HCT116 (cell line): Measurements from ENCODE around the gene ARHGDIA.

Experiments used
- CTCF ChIP-seq, 3 experiments: fragments of 200-600 bp in 1 of 3; sonication (generic) in 1 of 3; IDR thresholded peaks in 2 of 3; conservative IDR thresholded peaks in 1 of 3; 2 replicates each; pipeline ENCODE4 v1.5.1; 2012 to 2017; ENCODE audit warnings: low read depth in 2 of 3, low read length in 2 of 3, antibody characterized with exemption in 1 of 3, borderline replicate concordance in 1 of 3, control low read depth in 1 of 3, mild to moderate bottlenecking in 1 of 3, mixed read lengths in 1 of 3, mixed run types in 1 of 3, moderate library complexity in 1 of 3; ENCODE audit not compliant: insufficient read depth in 1 of 3
- EZH2phosphoT487 ChIP-seq: fragments of 200-600 bp; IDR thresholded peaks from 2 replicates; pipeline ENCODE4 v1.6.1; 2018; ENCODE audit warnings: antibody characterized with exemption, borderline replicate concordance
- MAX ChIP-seq: IDR thresholded peaks from 2 replicates; pipeline ENCODE4 v1.6.1; 2012
- POLR2A ChIP-seq: IDR thresholded peaks from 2 replicates; pipeline ENCODE4 v1.7.0; 2011; ENCODE audit warnings: borderline replicate concordance; ENCODE audit not compliant: insufficient read depth, insufficient read length; ENCODE audit errors: extremely low read depth
- POLR2AphosphoS5 ChIP-seq: IDR thresholded peaks from 2 replicates; pipeline ENCODE4 v1.6.1; 2011; ENCODE audit warnings: mild to moderate bottlenecking, low read depth, low read length, moderate library complexity
- RAD21 ChIP-seq: IDR thresholded peaks from 2 replicates; pipeline ENCODE4 v1.6.1; 2012; ENCODE audit warnings: low read depth, mild to moderate bottlenecking
- REST ChIP-seq: IDR thresholded peaks from 2 replicates; pipeline ENCODE4 v1.6.1; 2012; ENCODE audit warnings: low read depth
- SP1 ChIP-seq: IDR thresholded peaks from 2 replicates; pipeline ENCODE4 v1.6.1; 2012; ENCODE audit warnings: low read depth
- YY1 ChIP-seq: IDR thresholded peaks from 2 replicates; pipeline ENCODE4 v1.6.1; 2011; ENCODE audit warnings: low read length, low read depth, moderate library complexity, mild to moderate bottlenecking; ENCODE audit not compliant: insufficient replicate concordance; ENCODE audit errors: extremely low read depth
- ZFX ChIP-seq: fragments of 450-650 bp; IDR thresholded peaks from 2 replicates; pipeline ENCODE4 v1.6.1; 2017
- ZNF274 ChIP-seq: fragments of 200-500 bp; sonication (Bioruptor generic); IDR thresholded peaks from 2 replicates; pipeline ENCODE4 v1.6.1; 2014; ENCODE audit warnings: mild to moderate bottlenecking, low read depth, low read length, inconsistent platforms

- TF ChIP-seq CTCF (IDR thresholded peaks at IDR 0.05 in 2 of 3, conservative IDR thresholded peaks at IDR 0.05 in 1 of 3; ENCODE audit: borderline replicate concordance in 1 of 3, insufficient read depth in 1 of 3, low read depth in 2 of 3, low read length in 2 of 3) (no peak), POLR2A (no peak), REST (no peak), POLR2AphosphoS5 (no peak), ZNF274 (no peak), MAX (no peak), YY1 (no peak), SP1 (no peak), RAD21 (no peak), ZFX (no peak), EZH2phosphoT487 (no peak)
Observed at GRCh38 chr17:81909966-81910839, 39.1 kb upstream of the ARHGDIA start.
